HG03520 (cell line): ENCODE data around the gene CYFIP1.

Source experiments
- ATAC-seq: cut with Tn5 transposase; IDR thresholded peaks from one replicate; pipeline ENCODE4 v1.9.1; 2021; ENCODE audit warnings: mild to moderate bottlenecking, moderate library complexity; ENCODE audit not compliant: unreplicated experiment

Gene CYFIP1

DNA sequence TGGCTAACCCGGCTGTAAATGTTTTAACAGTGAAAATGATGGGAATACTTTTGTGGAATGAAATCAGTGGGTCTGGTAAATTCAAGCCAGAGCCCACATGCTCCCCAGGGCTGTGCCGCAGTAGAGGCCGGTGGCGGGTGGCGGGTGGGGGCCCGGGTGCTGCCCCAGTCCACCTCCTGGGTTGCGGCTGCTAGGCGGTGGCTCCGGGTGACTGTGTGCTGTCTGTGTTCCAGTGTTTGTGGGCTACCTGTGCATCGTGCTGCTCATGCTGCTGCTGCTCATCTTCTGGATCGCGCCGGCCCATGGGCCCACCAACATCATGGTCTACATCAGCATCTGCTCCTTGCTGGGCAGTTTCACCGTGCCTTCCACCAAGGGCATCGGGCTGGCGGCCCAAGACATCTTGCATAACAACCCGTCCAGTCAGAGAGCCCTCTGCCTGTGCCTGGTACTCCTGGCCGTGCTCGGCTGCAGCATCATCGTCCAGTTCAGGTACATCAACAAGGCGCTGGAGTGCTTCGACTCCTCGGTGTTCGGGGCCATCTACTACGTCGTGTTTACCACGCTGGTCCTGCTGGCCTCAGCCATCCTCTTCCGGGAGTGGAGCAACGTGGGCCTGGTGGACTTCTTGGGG lies 156.6 kb downstream of the CYFIP1 start:
- ATAC-seq, result no peak

DNA sequence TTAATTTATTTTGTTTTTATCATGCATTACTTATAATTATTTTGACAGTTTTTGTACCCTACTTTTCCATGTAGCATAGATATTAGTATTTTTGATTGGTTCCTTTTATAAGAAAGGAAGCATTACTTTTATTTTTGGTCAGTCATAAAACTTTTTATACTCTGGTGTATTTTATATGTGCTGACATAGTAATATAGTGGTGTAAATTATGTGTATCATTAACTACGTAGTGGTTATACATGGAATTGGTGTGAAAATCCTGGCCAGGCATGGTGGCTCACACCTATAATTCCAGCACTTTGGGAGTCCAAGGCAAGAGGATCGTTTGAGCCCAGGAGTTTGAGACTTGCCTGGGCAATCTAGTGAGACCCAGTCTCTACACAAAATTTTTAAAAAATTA lies 160.5 kb downstream of the CYFIP1 start:
- ATAC-seq, result no peak
